Panc1 (cell line): ENCODE data around the gene SEMA5B.

ENCODE experiments used
- POLR2AphosphoS5 ChIP-seq: IDR thresholded peaks from 2 replicates; pipeline ENCODE4 v1.6.1; 2012; ENCODE audit warnings: mild to moderate bottlenecking, low read depth, low read length, moderate library complexity
- REST ChIP-seq, 2 experiments: IDR thresholded peaks; 2 replicates each; pipeline ENCODE4 v1.6.1; 2011 to 2012; ENCODE audit warnings: low read depth in 2 of 2, control low read depth in 1 of 2, low read length in 1 of 2, mild to moderate bottlenecking in 1 of 2, moderate library complexity in 1 of 2; ENCODE audit not compliant: insufficient read depth in 1 of 2
- SIN3A ChIP-seq: IDR thresholded peaks from 2 replicates; pipeline ENCODE4 v1.6.1; 2012; ENCODE audit warnings: low read depth, mild to moderate bottlenecking, low read length, moderate library complexity, borderline replicate concordance; ENCODE audit not compliant: insufficient read depth
- TCF7L2 ChIP-seq: IDR thresholded peaks from 2 replicates; pipeline ENCODE4 v1.6.1; 2011; ENCODE audit warnings: mild to moderate bottlenecking, low read depth, low read length, inconsistent platforms
- TF ChIP-seq, protein P1 (sequence below): fragments of 450-650 bp; IDR thresholded peaks from 2 replicates; pipeline ENCODE4 v1.5.1; 2017; ENCODE audit warnings: mild to moderate bottlenecking

DNA sequence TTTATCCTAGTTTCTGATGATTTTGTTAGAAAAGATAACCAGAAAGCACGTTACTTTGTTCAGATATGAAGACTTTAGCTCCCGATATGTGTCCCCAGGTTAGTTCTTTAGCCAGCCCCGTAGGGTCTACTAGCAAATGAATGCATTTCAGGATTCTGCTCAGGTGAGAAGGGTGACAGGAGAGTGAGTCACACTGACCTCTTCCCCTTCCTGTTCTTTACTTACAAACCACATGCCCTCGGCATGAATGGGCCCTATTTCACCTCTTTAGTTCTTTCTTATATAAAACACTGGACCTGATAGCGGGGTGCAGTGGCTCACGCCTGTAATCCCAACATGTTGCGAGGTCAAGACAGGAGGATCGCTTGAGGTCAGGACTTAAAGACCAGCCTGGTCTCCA lies 134.3 kb downstream of the SEMA5B start:
- TF ChIP-seq TCF7L2 (no peak), REST (IDR thresholded peaks at IDR 0.05; ENCODE audit: insufficient read depth in 1 of 2, low read depth in 2 of 2, low read length in 1 of 2) (no peak), POLR2AphosphoS5 (no peak), SIN3A (no peak)
- TF ChIP-seq, protein P1, sequence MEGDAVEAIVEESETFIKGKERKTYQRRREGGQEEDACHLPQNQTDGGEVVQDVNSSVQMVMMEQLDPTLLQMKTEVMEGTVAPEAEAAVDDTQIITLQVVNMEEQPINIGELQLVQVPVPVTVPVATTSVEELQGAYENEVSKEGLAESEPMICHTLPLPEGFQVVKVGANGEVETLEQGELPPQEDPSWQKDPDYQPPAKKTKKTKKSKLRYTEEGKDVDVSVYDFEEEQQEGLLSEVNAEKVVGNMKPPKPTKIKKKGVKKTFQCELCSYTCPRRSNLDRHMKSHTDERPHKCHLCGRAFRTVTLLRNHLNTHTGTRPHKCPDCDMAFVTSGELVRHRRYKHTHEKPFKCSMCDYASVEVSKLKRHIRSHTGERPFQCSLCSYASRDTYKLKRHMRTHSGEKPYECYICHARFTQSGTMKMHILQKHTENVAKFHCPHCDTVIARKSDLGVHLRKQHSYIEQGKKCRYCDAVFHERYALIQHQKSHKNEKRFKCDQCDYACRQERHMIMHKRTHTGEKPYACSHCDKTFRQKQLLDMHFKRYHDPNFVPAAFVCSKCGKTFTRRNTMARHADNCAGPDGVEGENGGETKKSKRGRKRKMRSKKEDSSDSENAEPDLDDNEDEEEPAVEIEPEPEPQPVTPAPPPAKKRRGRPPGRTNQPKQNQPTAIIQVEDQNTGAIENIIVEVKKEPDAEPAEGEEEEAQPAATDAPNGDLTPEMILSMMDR: no peak
